ENCODE data around the gene CHMP1A. TPM values are rescaled to one million over a fixed set of nuclear protein-coding genes. Genes with fewer than 3 reads are reported as not detected.

Gene CHMP1A
- total and polyA plus RNA-seq, 2 of the 8 experiments (the other 6 are each of a cell fraction or from before 2014, with no cell fraction given), result 64.4 to 75.8 TPM

GRCh38 chr16:89638455-89638854, 19.1 kb downstream of the CHMP1A start:
- no peak overlapping the region for H3K56ac ChIP-seq (replicated peaks; ENCODE audit: insufficient read length, low read depth, low read length)
- no peak overlapping the region for H4K5ac ChIP-seq (ENCODE audit: insufficient read length, low read depth, low read length)
- no peak overlapping the region for H3K27ac ChIP-seq (ENCODE audit: low read depth, low read length)
- POLR2A ChIA-PET (ENCODE audit: partially characterized antibody), result no interaction called here
- H3K18ac ChIP-seq (ENCODE audit: extremely low read depth, low read length), result no peak overlapping the region
- H2BK12ac ChIP-seq (ENCODE audit: low read depth, low read length), result no peak overlapping the region
- peaks cover 0 to 2% of the 10 kb centered on the region in 2 experiments for H4K20me1 ChIP-seq (replicated peaks in 1 of 2; ENCODE audit: control insufficient read depth in 1 of 2, insufficient read depth in 2 of 2, low read length in 2 of 2)
- H3K14ac ChIP-seq (ENCODE audit: insufficient read length), result no peak overlapping the region
- H3K27me3 ChIP-seq (replicated peaks in 1 of 4; ENCODE audit: control insufficient read depth in 3 of 4, extremely low read depth in 1 of 4, insufficient read depth in 3 of 4, low read length in 3 of 4), result no peaks in the 10 kb centered on the region; a peak in 1 of 7 replicates
- FAIRE-seq (no peak), DNase-seq (ENCODE audit: low read depth in 1 of 2, low spot score in 2 of 2) (no peak)
- no peak overlapping the region for H2AK5ac ChIP-seq (ENCODE audit: low read depth, low read length)
- peaks cover 1% of the 10 kb centered on the region; the same call in 1 of the 2 replicates for H3K23me2 ChIP-seq (ENCODE audit: low read depth, low read length)
- no peak overlapping the region for H2BK20ac ChIP-seq (ENCODE audit: low read length)
- CTCF ChIA-PET (ENCODE audit: partially characterized antibody), result interaction anchor here (2.1 to 2.4 kb wide), 2 partner anchors 8 to 24 kb away, joined by 6 to 10 read pairs; no protein-coding TSS in a partner anchor
- H3K79me2 ChIP-seq (ENCODE audit: control insufficient read depth in 1 of 2, insufficient read depth in 2 of 2, low read length in 2 of 2), result no peaks in the 10 kb centered on the region
- H3K4me1 ChIP-seq (replicated peaks in 1 of 4; ENCODE audit: control insufficient read depth in 3 of 4, insufficient read depth in 4 of 4, low read length in 3 of 4), result no peaks in the 10 kb centered on the region
- H3K9ac ChIP-seq (replicated peaks in 1 of 4; ENCODE audit: extremely low read depth in 1 of 4, low read depth in 3 of 4, low read length in 3 of 4), result no peak overlapping the region
- H3K23ac ChIP-seq (ENCODE audit: insufficient read length), result no peak overlapping the region
- no peak overlapping the region for H3K4ac ChIP-seq (replicated peaks; ENCODE audit: insufficient read length, low read depth, low read length)
- H3K79me1 ChIP-seq (ENCODE audit: low read depth, low read length), result no peaks in the 10 kb centered on the region
- H3K4me3 ChIP-seq (ENCODE audit: extremely low read depth in 1 of 4, insufficient read depth in 2 of 4, low read depth in 3 of 4, low read length in 4 of 4), result no peak overlapping the region
- H3K9me3 ChIP-seq (ENCODE audit: insufficient read depth in 2 of 2, low read depth in 1 of 2, low read length in 1 of 2), result no peaks in the 10 kb centered on the region
- H2BK15ac ChIP-seq (ENCODE audit: low read length), result no peak overlapping the region
- H4K91ac ChIP-seq (replicated peaks; ENCODE audit: insufficient read length, low read length), result no peak overlapping the region
- H3K36me3 ChIP-seq (ENCODE audit: control insufficient read depth in 2 of 4, insufficient read depth in 4 of 4, low read length in 3 of 4), result no peaks in the 10 kb centered on the region
- no peak overlapping the region for H2BK120ac ChIP-seq (replicated peaks; ENCODE audit: low read depth, low read length)
- H4K8ac ChIP-seq (ENCODE audit: extremely low read depth, insufficient read depth, low read length), result no peak overlapping the region; the same call in 1 of the 2 replicates
- no peak overlapping the region for H3K4me2 ChIP-seq (ENCODE audit: insufficient read depth in 1 of 2, low read depth in 2 of 2, low read length in 2 of 2)
- no peak overlapping the region for H2AFZ ChIP-seq (ENCODE audit: low read length)
- H2BK5ac ChIP-seq (ENCODE audit: low read depth, low read length), result no peak overlapping the region
- WGBS, 2 experiments (ENCODE audit: extremely low coverage in 1 of 2, insufficient coverage in 1 of 2, insufficient read length in 1 of 2, insufficient replicate concordance in 2 of 2, low coverage in 1 of 2, low lambda C conversion rate in 2 of 2, missing lambda C conversion rate in 1 of 2), result 86% methylated on average over 5 of the region's 10 CpGs; no CpG with 5 or more reads in 1 of the 2 experiments
- no peak for TF ChIP-seq EP300 (IDR thresholded peaks at IDR 0.05; ENCODE audit: borderline replicate concordance in 1 of 2, low read depth in 2 of 2, low read length in 2 of 2)
- TF ChIP-seq ATF2 (IDR thresholded peaks at IDR 0.05; ENCODE audit: low read length), result no peak

All from H1 (cell line).